ENCODE results near the gene TMEM41A. TPM values are rescaled to one million over a fixed set of nuclear protein-coding genes. Genes with fewer than 3 reads are reported as not detected.

TMEM41A gene
- polyA plus RNA-seq, 1 donor (not counting 4 experiments of a cell fraction or from before 2014, with no cell fraction given), result 31.9 TPM

GRCh38 chr3:185444329-185444728, 54.5 kb downstream of the TMEM41A start:
- no peaks in the 10 kb centered on the region for H3K9me3 ChIP-seq (ENCODE audit: control insufficient read depth, low read depth, low read length)
- no peaks in the 10 kb centered on the region for H3K4me1 ChIP-seq (ENCODE audit: control insufficient read depth, extremely low read depth, insufficient read depth, low read length)
- dilution Hi-C loops (cut with MboI; ENCODE audit: extremely low pct_ligation_motif_present, low sequenced_read_pairs), result no loop called here
- no peak overlapping the region for H3K4me3 ChIP-seq (ENCODE audit: control insufficient read depth in 2 of 3, extremely low read depth in 1 of 3, insufficient read depth in 2 of 3, low read depth in 1 of 3, low read length in 3 of 3)
- H3K36me3 ChIP-seq (ENCODE audit: control insufficient read depth in 2 of 2, extremely low read depth in 1 of 2, insufficient read depth in 2 of 2, low read length in 2 of 2), result peaks cover 0 to 2% of the 10 kb centered on the region in 2 experiments
- FAIRE-seq, result no peak
- no peak for DNase-seq (ENCODE audit: low read depth, low spot score)
- no peaks in the 10 kb centered on the region for H4K20me1 ChIP-seq (ENCODE audit: control insufficient read depth, extremely low read depth, insufficient read depth, low read length)
- no peaks in the 10 kb centered on the region for H3K79me2 ChIP-seq (ENCODE audit: control insufficient read depth, insufficient read depth, low read length)
- H3K9me1 ChIP-seq (ENCODE audit: control insufficient read depth, extremely low read depth, insufficient read depth, low read length), result no peaks in the 10 kb centered on the region
- no peak overlapping the region for H3K27ac ChIP-seq (ENCODE audit: control insufficient read depth, insufficient read depth, low read length)
- H3K9ac ChIP-seq (ENCODE audit: control insufficient read depth, extremely low read depth, insufficient read depth, low read length), result no peak overlapping the region
- no peak overlapping the region for H2AFZ ChIP-seq (ENCODE audit: control insufficient read depth, low read length)
- TF ChIP-seq CTCF (optimal IDR thresholded peaks at IDR 0.05 in 1 of 3, IDR thresholded peaks at IDR 0.05 in 1 of 3, conservative IDR thresholded peaks at IDR 0.05 in 1 of 3; ENCODE audit: extremely low read depth in 1 of 3, insufficient read depth in 2 of 3, low read length in 3 of 3) (no peak), EZH2 (IDR thresholded peaks at IDR 0.05; ENCODE audit: low read length) (no peak)
- H3K4me2 ChIP-seq (ENCODE audit: control insufficient read depth, extremely low read depth, insufficient read depth, low read depth, low read length), result no peak overlapping the region
- H3K27me3 ChIP-seq (ENCODE audit: control insufficient read depth, extremely low read depth, insufficient read depth, low read length), result no peaks in the 10 kb centered on the region

GRCh38 chr3:185442031-185442430, 56.8 kb downstream of the TMEM41A start:
- Histone ChIP-seq H3K4me3 (ENCODE audit: control insufficient read depth in 2 of 3, extremely low read depth in 1 of 3, insufficient read depth in 2 of 3, low read depth in 1 of 3, low read length in 3 of 3) (no peak overlapping the region), H3K9ac (ENCODE audit: control insufficient read depth, extremely low read depth, insufficient read depth, low read length) (no peak overlapping the region), H3K27me3 (ENCODE audit: control insufficient read depth, extremely low read depth, insufficient read depth, low read length) (no peaks in the 10 kb centered on the region), H3K27ac (ENCODE audit: control insufficient read depth, insufficient read depth, low read length) (no peak overlapping the region), H3K79me2 (ENCODE audit: control insufficient read depth, insufficient read depth, low read length) (no peaks in the 10 kb centered on the region), H3K4me1 (ENCODE audit: control insufficient read depth, extremely low read depth, insufficient read depth, low read length) (no peaks in the 10 kb centered on the region), H3K4me2 (ENCODE audit: control insufficient read depth, extremely low read depth, insufficient read depth, low read depth, low read length) (no peak overlapping the region), H4K20me1 (ENCODE audit: control insufficient read depth, extremely low read depth, insufficient read depth, low read length) (no peaks in the 10 kb centered on the region), H3K36me3 (ENCODE audit: control insufficient read depth in 2 of 2, extremely low read depth in 1 of 2, insufficient read depth in 2 of 2, low read length in 2 of 2) (peaks cover 0 to 2% of the 10 kb centered on the region in 2 experiments), H3K9me3 (ENCODE audit: control insufficient read depth, low read depth, low read length) (no peaks in the 10 kb centered on the region), H2AFZ (ENCODE audit: control insufficient read depth, low read length) (no peak overlapping the region), H3K9me1 (ENCODE audit: control insufficient read depth, extremely low read depth, insufficient read depth, low read length) (no peaks in the 10 kb centered on the region)
- FAIRE-seq (no peak), DNase-seq (ENCODE audit: low read depth, low spot score) (no peak)
- dilution Hi-C loops (cut with MboI; ENCODE audit: extremely low pct_ligation_motif_present, low sequenced_read_pairs), result no loop called here
- TF ChIP-seq EZH2 (IDR thresholded peaks at IDR 0.05; ENCODE audit: low read length) (no peak), CTCF (optimal IDR thresholded peaks at IDR 0.05 in 1 of 3, IDR thresholded peaks at IDR 0.05 in 1 of 3, conservative IDR thresholded peaks at IDR 0.05 in 1 of 3; ENCODE audit: extremely low read depth in 1 of 3, insufficient read depth in 2 of 3, low read length in 3 of 3) (no peak)

Data from keratinocyte (primary cell).